MG63 (cell line): ENCODE data around the gene PRKAR2B. TPM values are rescaled to one million over a fixed set of nuclear protein-coding genes. Genes with fewer than 3 reads are reported as not detected.
A peak's percentile ranks its signal among the peaks of the same experiment; 100 is the strongest.
"Not testable (repeated sequence)": the region's sequence is repeated elsewhere in the genome, so short reads cannot be mapped to it uniquely, and the experiment has no call there.

Experiments used
- DNase-seq: peaks from one replicate; pipeline ENCODE4 v3.0.0-alpha.2; 2020
- H3K27me3 ChIP-seq: fragments of 250-450 bp; sonication (Bioruptor Pico); 2 replicates; pipeline ENCODE4 v1.5.1; 2020; ENCODE audit warnings: mild to moderate bottlenecking, moderate library complexity
- H3K36me3 ChIP-seq: fragments of 250-450 bp; sonication (Bioruptor Pico); 2 replicates; pipeline ENCODE4 v1.5.1; 2020; ENCODE audit warnings: mild to moderate bottlenecking, moderate library complexity
- H3K4me3 ChIP-seq: fragments of 250-450 bp; sonication (Bioruptor Pico); 2 replicates; pipeline ENCODE4 v1.5.1; 2020; ENCODE audit warnings: mild to moderate bottlenecking, moderate library complexity
- H3K9me3 ChIP-seq: fragments of 250-450 bp; sonication (Bioruptor Pico); 2 replicates; pipeline ENCODE4 v1.5.1; 2020; ENCODE audit warnings: mild to moderate bottlenecking, moderate library complexity
- total RNA-seq: library from RNA; depleted of rRNA; stranded (reverse); fragments of >200 nt; shearing (Covaris generic); gene quantifications from 2 replicates; pipeline ENCODE4 v1.2.3, GENCODE V29; 2014; ENCODE audit warnings: low replicate concordance

The PRKAR2B gene
- total RNA-seq, 1 experiment from 2014 or later: 1.3 TPM

DNA sequence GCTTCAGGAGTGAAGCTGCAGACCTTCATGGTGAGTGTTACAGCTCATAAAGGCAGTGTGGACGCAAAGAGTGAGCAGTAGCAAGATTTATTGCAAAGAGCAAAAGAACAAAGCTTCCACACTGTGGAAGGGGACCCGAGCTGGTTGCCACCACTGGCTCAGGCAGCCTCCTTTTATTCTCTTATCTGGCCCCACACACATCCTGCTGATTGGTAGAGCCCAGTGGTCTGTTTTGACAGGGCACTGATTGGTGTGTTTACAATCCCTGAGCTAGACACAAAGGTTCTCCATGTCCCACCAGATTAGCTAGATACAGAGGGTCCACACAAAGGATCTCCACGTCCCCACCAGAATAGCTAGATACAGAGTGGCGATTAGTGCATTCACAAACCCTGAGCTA, 2.7 kb upstream of the PRKAR2B start:
- H3K36me3 ChIP-seq, H3K9me3 ChIP-seq, DNase-seq, H3K4me3 ChIP-seq, H3K27me3 ChIP-seq: not testable (repeated sequence)

DNA sequence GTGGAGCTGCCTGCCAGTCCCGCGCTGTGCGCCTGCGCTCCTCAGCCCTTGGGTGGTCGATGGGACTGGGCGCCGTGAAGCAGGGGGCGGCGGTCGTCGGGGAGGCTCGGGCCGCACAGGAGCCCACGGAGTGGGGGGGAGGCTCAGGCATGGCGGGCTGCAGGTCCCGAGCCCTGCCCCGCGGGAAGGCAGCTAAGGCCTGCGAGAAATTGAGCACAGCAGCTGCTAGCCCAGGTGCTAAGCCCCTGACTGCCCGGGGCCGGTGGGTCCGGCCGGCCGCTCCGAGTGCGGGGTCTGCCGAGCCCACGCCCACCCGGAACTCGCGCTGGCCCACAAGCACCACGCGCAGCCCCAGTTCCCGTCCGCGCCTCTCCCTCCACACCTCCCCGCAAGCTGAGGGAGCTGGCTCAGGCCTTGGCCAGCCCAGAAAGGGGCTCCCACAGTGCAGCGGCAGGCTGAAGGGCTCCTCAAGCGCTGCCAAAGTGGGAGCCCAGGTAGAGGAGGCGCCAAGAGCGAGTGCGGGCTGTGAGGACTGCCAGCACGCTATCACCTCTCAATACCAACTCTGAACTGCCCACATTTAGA, 2.1 kb upstream of the PRKAR2B start:
- H3K36me3 ChIP-seq, H3K9me3 ChIP-seq, H3K4me3 ChIP-seq, H3K27me3 ChIP-seq, DNase-seq: not testable (repeated sequence)

DNA sequence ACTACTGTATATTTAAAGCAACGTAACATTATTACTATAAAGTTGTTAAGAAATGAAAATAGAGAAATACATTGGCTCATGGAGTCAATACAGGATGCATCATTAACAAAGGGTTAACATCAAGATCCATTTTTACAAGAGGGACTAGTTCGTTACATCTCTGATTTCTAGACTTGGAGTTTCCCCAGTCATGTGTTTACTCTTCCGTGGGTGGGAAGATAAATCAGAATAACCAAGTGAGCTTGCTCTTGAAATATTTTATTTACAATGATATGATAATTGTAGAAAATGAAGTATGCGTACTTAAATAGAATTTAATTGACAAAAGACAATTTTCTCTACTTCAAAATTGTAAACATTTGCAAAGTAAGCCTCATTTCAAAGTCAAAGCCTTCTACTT, 1.0 kb upstream of the PRKAR2B start:
- no peaks in the 10 kb centered on the region for H3K36me3 ChIP-seq
- H3K9me3 ChIP-seq: no peaks in the 10 kb centered on the region
- H3K27me3 ChIP-seq: no peaks in the 10 kb centered on the region
- no peak overlapping the region for H3K4me3 ChIP-seq
- DNase-seq: no peak

DNA sequence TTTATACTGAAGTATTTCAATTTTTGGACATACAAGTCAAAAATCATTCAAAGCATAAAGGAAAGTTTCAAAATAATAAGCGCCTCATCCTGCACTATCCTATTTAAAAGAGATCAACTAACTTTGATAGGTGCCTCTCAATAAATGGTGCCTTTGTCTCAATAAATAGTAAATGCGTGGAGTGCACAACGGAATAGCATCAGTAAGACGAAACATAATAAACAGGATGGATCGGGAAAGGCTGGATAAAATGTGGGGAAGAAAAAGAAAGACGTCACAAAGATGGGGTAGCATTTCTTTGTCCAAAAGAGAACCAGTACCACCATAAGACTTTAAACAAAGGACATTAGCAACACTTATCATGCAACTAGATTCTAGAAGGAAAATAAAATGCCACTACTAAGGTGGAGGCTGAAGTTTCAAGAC, 571 bp upstream of the PRKAR2B start:
- no peaks in the 10 kb centered on the region for H3K36me3 ChIP-seq
- DNase-seq: no peak
- H3K9me3 ChIP-seq: no peaks in the 10 kb centered on the region
- H3K4me3 ChIP-seq: peak overlapping the region; percentile 38
- no peaks in the 10 kb centered on the region for H3K27me3 ChIP-seq

DNA sequence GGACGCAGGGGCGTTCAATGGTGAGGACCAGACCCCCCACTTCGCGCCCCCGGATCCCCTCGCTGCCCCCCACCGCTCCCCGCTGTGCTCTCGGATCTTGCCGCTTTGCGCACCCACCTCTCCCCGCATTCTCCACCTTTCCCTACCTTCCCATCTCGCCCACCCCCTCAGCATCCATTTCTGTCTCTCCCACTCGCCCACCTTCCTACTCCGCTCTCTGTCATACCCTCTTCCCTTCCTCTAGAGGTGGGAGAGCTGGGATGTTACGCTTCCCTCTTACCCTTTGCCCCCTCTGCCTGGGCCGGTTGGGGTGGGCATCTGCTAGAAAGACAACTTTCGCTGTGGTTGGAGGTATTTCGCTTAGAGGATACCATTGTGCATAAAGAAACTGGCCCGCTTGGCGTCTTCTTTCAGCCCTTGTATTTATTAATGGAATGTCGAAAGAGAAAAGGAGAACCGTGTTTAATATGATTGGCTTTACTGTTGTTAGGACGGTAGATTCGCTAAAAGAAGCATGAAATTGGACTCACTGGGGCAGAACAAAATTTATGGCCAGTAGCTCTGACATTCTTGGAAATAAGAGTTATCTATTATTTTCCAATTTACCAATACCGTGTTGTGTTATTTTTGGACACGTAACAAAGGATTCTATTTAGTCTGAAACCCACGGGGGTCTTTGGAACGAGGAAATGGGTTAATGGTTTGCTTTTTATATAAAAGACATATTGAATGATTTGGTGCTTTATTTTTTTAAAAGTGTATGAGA, 873 bp downstream of the PRKAR2B start:
- H3K9me3 ChIP-seq: no peaks in the 10 kb centered on the region
- H3K36me3 ChIP-seq: no peaks in the 10 kb centered on the region
- DNase-seq: no peak
- no peaks in the 10 kb centered on the region for H3K27me3 ChIP-seq
- peak overlapping the region; percentile 44 for H3K4me3 ChIP-seq

DNA sequence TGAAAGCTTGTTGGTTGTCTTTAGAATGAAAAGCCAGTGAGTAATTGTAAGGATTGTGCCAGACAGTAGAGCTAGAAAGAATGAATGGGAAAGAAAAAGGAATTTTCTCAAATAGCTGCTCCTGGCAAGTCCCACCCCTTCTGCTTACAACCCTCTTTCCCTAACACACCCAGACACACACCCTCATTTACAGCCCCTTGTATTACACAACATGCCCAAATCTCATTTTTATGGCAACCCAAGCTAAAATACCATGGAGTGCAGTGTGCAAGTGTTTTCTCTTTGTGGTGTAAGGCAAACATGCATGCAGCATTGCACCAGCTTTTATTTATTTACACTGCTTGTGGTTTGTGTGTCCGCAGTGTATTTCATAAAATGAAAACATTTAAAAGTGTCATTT, 1.5 kb downstream of the PRKAR2B start:
- Histone ChIP-seq H3K4me3 (no peak overlapping the region; the same call in 1 of the 2 replicates), H3K36me3 (no peaks in the 10 kb centered on the region), H3K9me3 (no peaks in the 10 kb centered on the region), H3K27me3 (no peaks in the 10 kb centered on the region)
- DNase-seq: no peak

DNA sequence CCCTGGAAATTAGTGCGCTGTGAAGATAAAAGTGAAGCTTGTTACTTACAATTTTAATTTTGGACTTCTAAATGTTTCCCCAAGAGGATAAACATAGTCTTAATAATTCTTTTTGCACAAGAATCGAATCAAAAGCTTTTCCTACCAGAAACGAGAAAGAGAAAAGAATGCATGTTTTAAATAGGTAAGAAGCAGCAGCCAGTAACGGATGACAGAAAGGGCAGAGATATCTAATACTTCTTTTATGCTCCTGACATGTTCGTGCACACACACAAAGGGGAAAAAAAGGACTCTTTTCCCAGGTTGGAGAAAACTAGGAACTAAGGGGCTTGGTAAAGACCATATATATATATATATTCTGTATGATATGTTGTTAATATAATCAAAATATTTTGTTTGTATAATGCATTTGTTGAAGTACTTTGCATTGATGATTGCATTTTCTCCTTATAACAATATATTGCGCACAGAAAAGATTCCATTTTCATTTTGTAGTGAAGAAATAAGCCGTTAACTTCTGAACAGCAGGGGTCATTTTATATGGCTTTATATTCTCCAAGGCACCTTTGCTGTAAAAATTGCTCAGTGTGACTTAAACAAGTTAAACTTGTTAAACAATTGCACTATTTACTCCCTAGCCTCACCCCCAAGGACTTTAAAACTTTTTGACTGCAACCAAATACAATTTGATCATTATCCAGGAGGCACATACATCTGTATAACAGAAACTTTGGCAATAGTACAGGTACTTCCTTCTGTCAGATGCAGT, 2.2 kb downstream of the PRKAR2B start:
- H3K9me3 ChIP-seq: no peaks in the 10 kb centered on the region
- DNase-seq: no peak
- no peaks in the 10 kb centered on the region for H3K27me3 ChIP-seq
- no peak overlapping the region for H3K4me3 ChIP-seq
- no peaks in the 10 kb centered on the region for H3K36me3 ChIP-seq

DNA sequence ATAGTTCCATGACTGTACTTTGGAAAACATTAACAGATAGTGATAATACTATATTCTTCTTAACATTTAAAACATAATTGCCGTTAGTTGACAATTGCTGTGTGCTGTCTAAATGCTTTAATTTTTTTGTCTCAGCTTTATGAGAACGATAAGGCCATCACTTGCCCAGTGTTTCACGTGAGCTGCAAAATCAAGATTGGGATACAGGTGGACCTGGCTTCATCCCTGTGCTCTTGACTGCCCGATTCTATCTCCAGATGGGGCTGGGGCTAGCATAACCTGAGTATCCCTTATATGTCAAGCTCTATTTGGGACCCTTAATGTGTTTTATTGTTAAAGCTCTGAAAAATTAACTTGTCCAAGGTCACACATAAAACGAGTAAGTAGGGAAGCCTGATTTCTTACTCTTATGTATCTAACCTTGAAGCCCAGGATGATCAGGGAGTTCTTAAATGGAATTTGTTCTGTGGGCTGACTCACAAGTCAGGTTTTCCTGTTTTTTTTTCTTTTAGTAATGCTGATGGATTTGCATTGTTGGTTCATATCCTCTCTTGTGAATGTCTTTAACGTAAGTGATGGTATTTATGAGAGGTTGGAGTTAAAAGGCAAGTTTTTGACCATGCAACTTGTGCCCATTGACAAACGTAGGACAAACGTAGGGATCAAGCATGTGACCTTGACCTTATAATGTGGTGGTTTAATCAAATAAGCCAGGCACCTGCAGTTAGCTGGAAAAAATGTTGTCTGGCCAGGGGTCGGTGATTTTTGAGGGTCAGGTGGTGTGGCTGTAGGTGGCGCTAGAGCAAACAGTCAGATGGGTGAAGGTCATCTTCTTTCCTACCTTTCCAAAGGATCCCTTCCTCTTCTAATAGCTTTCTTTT, 3.6 kb downstream of the PRKAR2B start:
- Histone ChIP-seq H3K27me3 (no peaks in the 10 kb centered on the region), H3K36me3 (no peaks in the 10 kb centered on the region)
- no peak for DNase-seq

DNA sequence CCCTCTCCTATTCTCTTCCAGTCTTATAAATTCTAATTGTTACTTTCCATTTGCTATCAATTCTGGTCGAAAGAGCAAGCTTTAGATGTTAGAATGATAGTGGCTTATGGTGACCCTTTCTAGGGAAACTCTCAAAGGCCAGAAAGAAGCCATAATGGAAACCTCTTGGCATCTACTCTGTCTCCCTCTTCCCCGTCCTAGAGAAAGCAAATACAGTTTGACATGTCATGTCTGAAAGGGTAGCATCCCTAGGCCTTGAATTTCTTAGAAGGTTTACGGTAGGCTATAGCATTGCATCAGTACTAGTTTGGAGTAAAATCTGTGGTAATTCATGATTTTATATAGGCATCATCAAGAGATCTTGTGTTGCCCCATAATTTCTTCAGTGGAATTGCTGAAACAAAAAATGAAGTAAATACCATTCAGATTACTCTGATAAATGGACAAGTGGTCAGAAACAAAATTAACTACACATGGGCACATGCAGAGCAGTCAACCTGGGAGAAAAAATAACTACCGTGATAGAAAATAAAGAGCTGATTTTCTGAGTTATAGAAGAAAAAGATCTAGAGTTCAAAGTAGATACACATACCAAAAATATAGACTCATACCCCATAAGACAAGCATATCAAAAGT, 4.4 kb downstream of the PRKAR2B start:
- no peak for DNase-seq
- Histone ChIP-seq H3K4me3 (no peak overlapping the region), H3K36me3 (no peaks in the 10 kb centered on the region), H3K9me3 (no peaks in the 10 kb centered on the region), H3K27me3 (no peaks in the 10 kb centered on the region)

More for the DNA sequence above, 3.6 kb downstream of the PRKAR2B start:
- Histone ChIP-seq H3K9me3 (no peaks in the 10 kb centered on the region), H3K4me3 (no peak overlapping the region)

DNA sequence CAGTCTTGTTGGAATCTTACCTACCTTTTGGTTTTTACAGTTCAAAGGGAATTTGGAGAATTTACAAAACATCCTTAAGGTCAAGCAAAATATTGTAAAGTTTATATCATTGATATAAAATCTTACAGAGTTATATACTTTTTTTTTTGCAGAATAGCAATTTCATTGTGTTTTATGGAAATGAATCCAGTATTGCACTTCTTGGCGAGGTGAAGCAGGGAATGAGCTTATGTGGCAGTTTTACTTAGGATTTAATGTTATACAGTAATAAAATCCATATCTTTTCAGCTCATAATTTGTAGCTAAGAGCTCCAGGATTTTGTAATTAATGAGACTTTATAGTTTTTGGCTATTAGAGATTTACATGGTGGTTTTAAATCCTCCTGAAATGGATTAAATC, 5.0 kb downstream of the PRKAR2B start:
- no peaks in the 10 kb centered on the region for H3K27me3 ChIP-seq
- no peaks in the 10 kb centered on the region for H3K36me3 ChIP-seq
- no peak overlapping the region for H3K4me3 ChIP-seq
- no peak for DNase-seq
- no peaks in the 10 kb centered on the region for H3K9me3 ChIP-seq

DNA sequence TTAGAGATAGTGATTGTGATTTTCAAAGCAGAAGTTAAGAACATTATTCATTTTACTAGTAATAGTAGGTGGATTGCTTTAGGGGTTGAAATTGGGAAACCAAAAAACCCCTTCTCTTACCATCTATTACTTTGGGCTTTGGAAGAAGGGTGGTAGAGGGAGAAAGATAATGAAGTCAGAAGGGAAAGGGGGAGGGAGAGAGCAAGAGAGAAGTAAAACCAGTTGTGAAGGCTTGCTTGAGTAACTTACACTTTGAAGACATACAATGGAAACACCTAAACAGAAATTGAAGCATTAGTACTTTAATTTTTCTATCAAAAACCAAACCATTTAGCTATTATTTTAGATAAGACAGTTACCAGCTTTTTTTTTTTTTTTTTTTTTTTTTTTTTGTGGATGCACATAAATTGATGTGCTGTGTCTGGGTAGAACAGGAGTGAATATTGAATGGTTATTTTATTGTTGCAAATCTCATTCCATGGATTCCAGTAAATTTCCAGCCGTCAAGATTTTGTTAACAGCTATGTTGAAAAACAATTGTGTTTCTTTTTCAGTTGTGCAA, 5.5 kb downstream of the PRKAR2B start:
- H3K36me3 ChIP-seq: no peaks in the 10 kb centered on the region
- no peaks in the 10 kb centered on the region for H3K27me3 ChIP-seq
- no peak for DNase-seq
- no peak overlapping the region for H3K4me3 ChIP-seq
- no peaks in the 10 kb centered on the region; the same call in 1 of the 2 replicates for H3K9me3 ChIP-seq

DNA sequence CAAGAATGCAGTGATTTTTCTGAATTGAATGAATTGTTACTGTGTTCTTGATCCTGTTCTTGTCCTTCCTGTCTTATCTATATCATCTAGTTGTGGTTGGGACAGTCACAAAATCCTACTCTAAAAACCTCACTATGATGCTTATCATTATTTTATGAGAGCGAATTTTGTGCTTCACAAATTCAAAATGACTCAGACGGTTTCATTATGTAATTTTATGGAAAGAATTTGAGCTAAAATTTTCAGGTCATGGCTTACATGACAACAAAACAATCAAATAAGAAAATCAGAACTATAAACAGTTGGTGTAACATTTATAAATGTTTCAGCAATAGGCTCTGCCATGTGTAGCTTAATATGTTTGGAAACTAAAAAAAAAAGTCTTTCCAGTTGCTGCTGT, 6.9 kb downstream of the PRKAR2B start:
- DNase-seq: no peak
- Histone ChIP-seq H3K4me3 (no peak overlapping the region), H3K9me3 (no peaks in the 10 kb centered on the region; the same call in 1 of the 2 replicates), H3K36me3 (no peaks in the 10 kb centered on the region), H3K27me3 (no peaks in the 10 kb centered on the region)

DNA sequence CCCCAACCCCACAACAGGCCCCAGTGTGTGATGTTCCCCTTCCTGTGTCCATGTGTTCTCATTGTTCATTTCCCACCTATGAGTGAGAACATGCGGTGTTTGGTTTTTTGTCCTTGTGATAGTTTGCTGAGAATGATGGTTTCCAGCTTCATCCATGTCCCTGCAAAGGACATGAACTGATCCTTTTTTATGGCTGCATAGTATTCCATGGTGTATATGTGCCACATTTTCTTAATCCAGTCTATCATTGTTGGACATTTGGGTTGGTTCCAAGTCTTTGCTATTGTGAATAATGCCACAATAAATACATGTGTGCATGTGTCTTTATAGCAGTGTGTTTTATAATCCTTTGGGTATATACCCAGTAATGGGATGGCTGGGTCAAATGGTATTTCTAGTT, 10.5 kb downstream of the PRKAR2B start:
- H3K36me3 ChIP-seq, H3K4me3 ChIP-seq, H3K9me3 ChIP-seq, DNase-seq, H3K27me3 ChIP-seq: not testable (repeated sequence)

DNA sequence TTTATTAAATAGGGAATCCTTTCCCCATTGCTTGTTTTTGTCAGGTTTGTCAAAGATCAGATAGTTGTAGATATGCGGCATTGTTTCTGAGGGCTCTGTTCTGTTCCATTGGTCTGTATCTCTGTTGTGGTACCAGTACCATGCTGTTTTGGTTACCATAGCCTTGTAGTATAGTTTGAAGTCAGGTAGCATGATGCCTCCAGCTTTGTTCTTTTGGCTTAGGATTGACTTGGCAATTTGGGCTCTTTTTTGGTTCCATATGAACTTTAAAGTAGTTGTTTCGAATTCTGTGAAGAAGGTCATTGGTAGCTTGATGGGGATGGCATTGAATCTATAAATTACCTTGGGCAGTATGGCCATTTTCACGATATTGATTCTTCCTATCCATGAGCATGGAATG, 11.6 kb downstream of the PRKAR2B start:
- H3K4me3 ChIP-seq, H3K9me3 ChIP-seq, H3K36me3 ChIP-seq, DNase-seq, H3K27me3 ChIP-seq: not testable (repeated sequence)

DNA sequence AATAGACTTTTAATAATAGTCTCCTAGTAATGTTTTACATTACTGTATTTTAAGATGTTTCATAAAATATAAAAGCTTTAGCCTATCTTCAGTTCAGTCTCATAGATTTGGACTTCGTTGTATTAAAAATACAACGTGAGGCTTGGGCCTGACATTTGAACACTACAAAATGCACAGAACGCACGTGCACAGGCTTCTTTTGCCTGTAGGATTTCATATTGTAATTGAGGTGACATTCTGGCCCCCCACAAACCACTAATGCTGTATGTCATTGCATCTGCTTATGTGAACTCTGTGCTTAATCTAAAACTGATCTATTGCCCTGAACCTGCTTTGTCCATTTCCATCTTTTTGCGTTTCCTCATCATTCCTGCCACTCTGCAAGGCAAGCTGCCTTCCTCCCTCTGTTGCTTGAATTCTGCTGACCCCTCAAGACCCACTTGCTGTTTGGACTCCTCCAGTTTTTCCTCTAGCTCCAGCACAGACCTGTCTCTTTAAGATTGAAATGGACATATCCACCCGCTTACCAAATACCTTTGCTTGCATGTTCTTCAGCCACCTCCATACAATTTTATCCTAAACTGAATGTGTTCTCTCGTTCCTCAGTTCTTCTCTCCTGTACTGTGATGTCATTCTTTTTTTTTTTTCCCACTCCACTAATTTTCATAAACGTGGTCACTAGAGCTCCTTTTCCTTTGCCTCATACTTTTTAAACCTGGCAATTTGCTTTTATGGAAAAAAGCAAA, 12.4 kb downstream of the PRKAR2B start:
- Histone ChIP-seq H3K9me3 (no peaks in the 10 kb centered on the region; the same call in 1 of the 2 replicates), H3K4me3 (no peak overlapping the region), H3K36me3 (no peaks in the 10 kb centered on the region), H3K27me3 (no peaks in the 10 kb centered on the region; the same call in 1 of the 2 replicates)
- DNase-seq: no peak
